Pancreas (tissue), 10 donors: Measurements from ENCODE around the gene ADAMTS2. TPM values are rescaled to one million over a fixed set of nuclear protein-coding genes. Genes with fewer than 3 reads are reported as not detected.

Experiments used
- ATAC-seq, 4 donors: fragments of 200-7000 bp; cut with Tn5 transposase; one replicate each; pipeline versions ENCODE4 v1.8.0 to v1.9.1; 2020; ENCODE audit warnings: mild to moderate bottlenecking in 4 of 4, moderate library complexity in 4 of 4
- DNase-seq, 6 donors: peaks; one replicate each; pipeline ENCODE4 v3.0.0-alpha.2; 2020
- FAIRE-seq: peaks from 2 replicates; lab custom pipeline; 2012; peaks lifted over from hg19 to GRCh38; lab: Jason Lieb, UNC
- H3K27ac ChIP-seq, 4 donors: fragments of 200-600 bp; sonication (generic); 1 replicate in 3 of 4; 2 replicates in 1 of 4; pipeline versions ENCODE4 v1.5.0 to v1.8.0; 2020
- H3K27me3 ChIP-seq, 4 donors: fragments of 200-600 bp; one replicate each; pipeline ENCODE4 v1.8.0; 2021
- H3K36me3 ChIP-seq, 3 donors: fragments of 200-600 bp; sonication (generic) in 1 of 3; one replicate each; pipeline versions ENCODE4 v1.5.0 to v1.8.0; 2020 to 2021
- H3K4me1 ChIP-seq, 3 donors: fragments of 200-600 bp; one replicate each; pipeline ENCODE4 v1.8.0; 2021
- H3K4me3 ChIP-seq, 4 donors: fragments of 200-600 bp; sonication (generic) in 2 of 4; one replicate each; pipeline versions ENCODE4 v1.5.0 to v1.8.0; 2020 to 2021
- H3K9me3 ChIP-seq, 4 donors: fragments of 200-600 bp; one replicate each; pipeline ENCODE4 v1.8.0; 2021
- CTCF ChIP-seq, 4 donors: fragments of 200-600 bp; sonication (generic) in 3 of 4; IDR thresholded peaks; one replicate each; pipeline versions ENCODE4 v1.5.0 to v1.8.0; 2021; ENCODE audit warnings: antibody characterized with exemption in 4 of 4
- WGBS, 2 donors: extraction: QIAGEN DNeasy Blood & Tissue Kit; methylation state at CpG; one replicate each; pipeline ENCODE4 v1.1.7; 2013; 5-methylcytosine and 5-hydroxymethylcytosine counted together
- intact Hi-C, 3 donors: fragments of 100-400 bp; cut with DNase I; formaldehyde crosslinking; loops; one replicate each; pipeline versions ENCODE4 v1.11.1 to v1.14.2; 2022
- polyA plus RNA-seq, 2 donors: library from polyadenylated mRNA; stranded (reverse); fragments of 200-250 nt; gene quantifications; one replicate each; pipeline ENCODE4 v1.2.3, GENCODE V29; 2013
- total RNA-seq, 6 donors: library from RNA; stranded (reverse); fragmentation: NEBNext Ultra II Directional in 4 of 6; extraction: Animal tissue kit (Norgen Biotek cat#: 25700) in 4 of 6; gene quantifications; one replicate each; pipeline versions ENCODE4 v1.2.1 to v1.2.4, GENCODE V29; 2021 to 2023
- donor health status: healthy with polysubstance abuse.
- donor health status: DM: no; HTN: no; CAD: no; lungs with moderate emphysema.
- donor health status: DM: no; HTN: no; CAD: no.
- donor health status: control.
- donor health status: control.
- donor health status: Bipolar disorder and iron deficiency.
- donor health status: DM: yes; HTN: yes; CAD: no.
- donor health status: DM: no; HTN: no; CAD: no.
- donor health status: DM: no; HTN: no; CAD: no.
- donor health status: DM: yes; HTN: yes; CAD: no.

Gene ADAMTS2
- total and polyA plus RNA-seq, 8 donors = 1.3 to 18.5 (median 5.8) TPM

GRCh38 chr5:179369530-179369884 is 24.2 kb upstream of the ADAMTS2 start:
- H3K9me3 ChIP-seq = no peaks in the 10 kb centered on the region
- intact Hi-C loops = no loop called here
- no peak overlapping the region for H3K4me3 ChIP-seq
- WGBS, 2 donors = 53 to 55% methylated on average over 6 of the region's 6 CpGs
- TF ChIP-seq CTCF (IDR thresholded peaks at IDR 0.05) = no peak
- FAIRE-seq (no peak), DNase-seq (peak in 1 of 6 donors; percentile 23), ATAC-seq (no peak)
- H3K4me1 ChIP-seq = no peaks in the 10 kb centered on the region
- H3K27me3 ChIP-seq = no peaks in the 10 kb centered on the region
- H3K27ac ChIP-seq = no peak overlapping the region
- H3K36me3 ChIP-seq = no peaks in the 10 kb centered on the region

DNA sequence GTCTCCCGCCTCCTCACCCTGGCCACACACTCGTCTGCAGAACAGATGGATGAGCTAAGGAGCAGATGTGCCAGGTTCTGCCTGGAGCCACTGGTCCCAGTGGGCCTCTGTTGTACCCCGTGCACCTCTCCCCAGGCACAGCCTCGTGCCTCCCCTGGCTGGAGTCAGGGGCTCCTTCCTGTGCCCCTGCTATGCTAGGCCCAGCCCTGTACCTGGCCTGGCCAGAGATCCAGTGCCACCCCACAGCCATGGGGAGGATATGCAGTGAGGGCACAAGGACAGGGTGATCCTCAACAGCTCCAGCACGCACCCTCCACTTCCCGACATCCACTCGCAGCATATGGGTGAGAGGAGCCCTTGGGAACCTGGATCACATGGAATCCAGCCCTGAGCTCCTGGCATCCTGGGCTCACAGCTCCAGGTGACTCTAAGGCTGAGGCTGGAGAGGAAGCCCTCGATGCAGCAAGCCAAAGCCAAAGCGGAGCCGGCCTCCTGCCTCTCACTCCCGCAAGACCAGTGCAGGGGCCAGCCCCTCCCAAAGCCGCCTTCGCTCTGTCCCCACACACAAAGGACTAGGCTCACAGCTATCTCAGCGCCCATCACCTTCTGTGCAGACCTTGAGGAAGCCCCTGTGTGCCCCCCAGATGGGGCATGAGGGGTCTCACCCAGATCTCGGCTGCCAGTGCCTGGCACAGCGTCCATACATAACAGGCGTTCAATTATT is 23.7 kb upstream of the ADAMTS2 start:
- H3K4me3 ChIP-seq = no peak overlapping the region
- H3K36me3 ChIP-seq = no peaks in the 10 kb centered on the region
- no peak for TF ChIP-seq CTCF (IDR thresholded peaks at IDR 0.05)
- no peak overlapping the region for H3K27ac ChIP-seq
- 76 to 85% methylated on average over 17 of the region's 17 CpGs for WGBS, 2 donors
- H3K4me1 ChIP-seq = no peaks in the 10 kb centered on the region
- FAIRE-seq (no peak), ATAC-seq (no peak), DNase-seq (peak in 1 of 6 donors; percentile 45)
- intact Hi-C loops = no loop called here
- no peaks in the 10 kb centered on the region for H3K9me3 ChIP-seq
- H3K27me3 ChIP-seq = no peaks in the 10 kb centered on the region

- TF ChIP-seq CTCF (IDR thresholded peaks at IDR 0.05) = no peak
- H3K9me3 ChIP-seq = no peaks in the 10 kb centered on the region
- H3K27me3 ChIP-seq = no peaks in the 10 kb centered on the region
- no peak overlapping the region for H3K4me3 ChIP-seq
- intact Hi-C loops = no loop called here
- no peaks in the 10 kb centered on the region for H3K4me1 ChIP-seq
- ATAC-seq (peak in 1 of 4 donors; percentile 36), DNase-seq (peak in 1 of 6 donors; percentile 47), FAIRE-seq (no peak)
- H3K27ac ChIP-seq = no peak overlapping the region
- 69 to 75% methylated on average over 18 of the region's 18 CpGs for whole genome bisulfite sequencing, 2 donors
- H3K36me3 ChIP-seq = no peaks in the 10 kb centered on the region
Observed at GRCh38 chr5:179368126-179368805, 23.0 kb upstream of the ADAMTS2 start.

DNA sequence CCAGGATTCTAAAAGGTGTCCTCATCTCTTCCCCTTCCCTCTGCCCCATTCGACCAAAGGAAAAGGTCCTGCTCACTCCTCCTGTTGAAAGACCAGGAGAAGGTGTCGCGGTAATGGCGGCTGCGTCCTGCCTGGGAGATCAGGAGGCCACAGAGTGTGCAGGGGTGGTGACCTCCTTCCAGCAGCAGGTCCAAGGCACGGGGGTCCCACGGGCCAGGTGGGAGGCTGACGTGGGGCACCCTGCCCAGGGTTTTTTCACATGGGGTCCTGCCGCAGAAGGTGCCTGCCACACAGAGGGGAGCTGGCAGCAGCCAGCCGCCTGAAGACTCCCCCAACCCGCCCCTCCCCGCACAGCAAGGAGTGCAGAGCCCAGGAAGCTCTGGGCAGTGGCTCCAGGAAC is 22.2 kb upstream of the ADAMTS2 start:
- ATAC-seq = no peak
- intact Hi-C loops = no loop called here
- WGBS, 2 donors = 66 to 77% methylated on average over 12 of the region's 12 CpGs

More for the DNA sequence above, 22.2 kb upstream of the ADAMTS2 start:
- H3K27ac ChIP-seq = no peak overlapping the region
- TF ChIP-seq CTCF (IDR thresholded peaks at IDR 0.05) = no peak
- H3K4me3 ChIP-seq = no peak overlapping the region
- no peaks in the 10 kb centered on the region for H3K9me3 ChIP-seq
- H3K36me3 ChIP-seq = no peaks in the 10 kb centered on the region
- no peaks in the 10 kb centered on the region for H3K4me1 ChIP-seq
- FAIRE-seq (no peak), DNase-seq (peak in 1 of 6 donors; percentile 41)
- no peaks in the 10 kb centered on the region for H3K27me3 ChIP-seq
